GM13977 (cell line): Measurements from ENCODE around the gene PKDREJ.
"Not testable (repeated sequence)": the region's sequence is repeated elsewhere in the genome, so short reads cannot be mapped to it uniquely, and the experiment has no call there.

Experiments
- DNase-seq: peaks from one replicate; pipeline ENCODE4 v3.0.0; 2012; ENCODE audit warnings: low spot score
- CTCF ChIP-seq: IDR thresholded peaks from 2 replicates; pipeline ENCODE4 v1.5.1; 2012; ENCODE audit warnings: mild to moderate bottlenecking, control low read depth; ENCODE audit not compliant: insufficient read depth; ENCODE audit errors: extremely low read depth, missing control alignments
- in situ Hi-C: fragments of 300-500 bp; cut with MboI; formaldehyde crosslinking; loops from one replicate; pipeline ENCODE4 v1.12.0; 2022; ENCODE audit warnings: low sequenced_read_pairs, low pct_unique_long_range_greater_than_20kb, mixed read lengths, inconsistent platforms; ENCODE audit not compliant: unreplicated experiment

The PKDREJ gene

GRCh38 chr22:46263216-46263590 lies at the start of gene PKDREJ:
Gene PKDREJ, minus strand, starts transcription at chr22:46263343. Its CDS starts 21 bp downstream, at chr22:46263322.
- DNase-seq: no peak
- no peak for TF ChIP-seq CTCF
- in situ Hi-C loops: no loop called here

- DNase-seq: not testable (repeated sequence)
- in situ Hi-C loops: loop anchor here (10.0 kb wide), 1 partner anchor 188 kb away; no protein-coding TSS in a partner anchor
Observed at GRCh38 chr22:46312848-46313247, 49.7 kb upstream of the PKDREJ start.

- in situ Hi-C loops: loop anchor here (10.0 kb wide), 1 partner anchor 187 kb away; no protein-coding TSS in a partner anchor
- TF ChIP-seq CTCF: no peak
Observed at GRCh38 chr22:46312056-46312455, 48.9 kb upstream of the PKDREJ start.

GRCh38 chr22:46309526-46310085 lies 46.5 kb upstream of the PKDREJ start:
- in situ Hi-C loops: loop anchor here (10.0 kb wide), 2 partner anchors 185 to 295 kb away; no protein-coding TSS in a partner anchor
- no peak for TF ChIP-seq CTCF
- DNase-seq: no peak

More at GRCh38 chr22:46312056-46312455, 48.9 kb upstream of the PKDREJ start:
- no peak for DNase-seq

- in situ Hi-C loops: loop anchor here (10.0 kb wide), 1 partner anchor 294 kb away; no protein-coding TSS in a partner anchor
- TF ChIP-seq CTCF: no peak
- DNase-seq: no peak
Observed at GRCh38 chr22:46308283-46308988, 45.3 kb upstream of the PKDREJ start.

GRCh38 chr22:46303347-46303965 lies 40.3 kb upstream of the PKDREJ start:
- in situ Hi-C loops: loop anchor here (10.0 kb wide), 1 partner anchor 289 kb away; no protein-coding TSS in a partner anchor
- no peak for DNase-seq
- no peak for TF ChIP-seq CTCF

- no peak for TF ChIP-seq CTCF
- in situ Hi-C loops: loop anchor here (10.0 kb wide), 1 partner anchor 286 kb away; no protein-coding TSS in a partner anchor
- DNase-seq: no peak
Observed at GRCh38 chr22:46300491-46300890, 37.3 kb upstream of the PKDREJ start.
